RPMI7951 (cell line): ENCODE data around the gene PHAF1. TPM values are rescaled to one million over a fixed set of nuclear protein-coding genes. Genes with fewer than 3 reads are reported as not detected.
A peak's percentile ranks its signal among the peaks of the same experiment; 100 is the strongest.

Experiments used
- DNase-seq: peaks from one replicate; pipeline ENCODE4 v3.0.0-alpha.2; 2012; ENCODE audit warnings: low read depth
- total RNA-seq: library from RNA; depleted of rRNA; stranded (reverse); fragments of >200 nt; shearing (Covaris generic); gene quantifications from 2 replicates; pipeline ENCODE4 v1.2.3, GENCODE V29; 2014

PHAF1 gene
- total RNA-seq, 1 experiment from 2014 or later: 18.0 TPM

GRCh38 chr16:67162506-67163163, 52.9 kb downstream of the PHAF1 start:
- DNase-seq: no peak

- peak; percentile 66 for DNase-seq
Measured at GRCh38 chr16:67163164-67163998, 53.6 kb downstream of the PHAF1 start.

- DNase-seq: no peak
Measured at GRCh38 chr16:67163999-67164558, 54.3 kb downstream of the PHAF1 start.

- peak; percentile 56 for DNase-seq
Measured at GRCh38 chr16:67164599-67165061, 54.9 kb downstream of the PHAF1 start, which contains the start of gene HSF4. Gene HSF4, plus strand, starts transcription at chr16:67164745. Its CDS starts 67 bp downstream, at chr16:67164812.

GRCh38 chr16:67165121-67166078, 55.7 kb downstream of the PHAF1 start:
- DNase-seq: no peak

- DNase-seq: no peak
Measured at GRCh38 chr16:67166110-67166547, 56.4 kb downstream of the PHAF1 start.

- no peak for DNase-seq
Measured at GRCh38 chr16:67166598-67167168, 56.9 kb downstream of the PHAF1 start.

GRCh38 chr16:67167588-67167987, 57.8 kb downstream of the PHAF1 start:
- no peak for DNase-seq

GRCh38 chr16:67169011-67169451, 59.3 kb downstream of the PHAF1 start:
- DNase-seq: no peak

GRCh38 chr16:67169642-67170167, 60.0 kb downstream of the PHAF1 start:
- no peak for DNase-seq

GRCh38 chr16:67170168-67170948, 60.6 kb downstream of the PHAF1 start, which contains the start of gene NOL3:
Gene NOL3, plus strand, starts transcription at chr16:67170538.
- DNase-seq: peak; percentile 84

GRCh38 chr16:67170949-67171649, 61.4 kb downstream of the PHAF1 start:
- peak; percentile 43 for DNase-seq

- DNase-seq: no peak
Measured at GRCh38 chr16:67173323-67173722, 63.6 kb downstream of the PHAF1 start.

- peak; percentile 90 for DNase-seq
Measured at GRCh38 chr16:67173808-67174705, 64.3 kb downstream of the PHAF1 start.

GRCh38 chr16:67174706-67175231, 65.0 kb downstream of the PHAF1 start:
- DNase-seq: no peak

GRCh38 chr16:67176662-67177061, 66.9 kb downstream of the PHAF1 start:
- DNase-seq: no peak
